Ovary (tissue), 3 donors: ENCODE data around the gene TRPC6.

Experiments
- CTCF ChIP-seq, 3 donors: fragments of 450-650 bp in 2 of 3; fragments of 200-600 bp in 1 of 3; IDR thresholded peaks; one replicate each; pipeline versions ENCODE4 v1.5.1 to v1.8.0; 2016 to 2022; ENCODE audit warnings: antibody characterized with exemption in 3 of 3, mild to moderate bottlenecking in 1 of 3
- EP300 ChIP-seq: sonication (generic); formaldehyde crosslinking; IDR thresholded peaks from one replicate; pipeline ENCODE4 v1.6.1; 2017; ENCODE audit warnings: antibody characterized with exemption
- POLR2A ChIP-seq: fragments of 450-650 bp; IDR thresholded peaks from one replicate; pipeline ENCODE4 v1.6.1; 2017; ENCODE audit warnings: antibody characterized with exemption, mild to moderate bottlenecking, moderate library complexity
- donor health status: DM: no; HTN: no; CAD: no.

DNA sequence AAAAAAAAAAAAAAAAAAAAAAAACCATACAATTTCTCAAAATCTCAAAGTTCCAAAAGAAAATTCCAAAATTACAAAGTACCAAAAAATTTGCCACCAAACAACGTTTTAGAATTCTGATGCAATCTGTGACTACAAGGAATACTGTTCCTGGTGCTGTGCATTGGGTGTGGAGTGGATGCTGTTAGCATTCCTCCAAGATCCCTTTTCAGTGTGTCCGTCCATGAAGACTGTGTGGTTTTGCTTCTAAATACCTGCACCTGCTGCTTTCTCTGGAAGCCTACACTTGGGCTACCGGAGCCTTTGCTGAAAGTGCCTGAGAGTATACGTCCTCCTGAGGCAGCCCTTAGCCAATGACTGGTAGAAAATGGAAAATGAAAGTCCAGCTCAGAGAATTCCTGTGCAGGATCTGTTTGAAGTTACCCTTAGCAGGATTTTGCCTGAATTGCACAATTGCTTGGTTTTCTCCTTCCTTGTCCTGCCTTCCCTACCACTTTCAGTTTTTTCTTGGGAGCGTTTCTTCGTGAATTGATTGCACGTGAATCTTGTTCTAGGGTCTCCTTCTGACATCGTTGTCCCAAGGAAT lies 140.8 kb downstream of the TRPC6 start:
- TF ChIP-seq CTCF (IDR thresholded peaks at IDR 0.05) (no peak), POLR2A (no peak), EP300 (no peak)
